Stromal cell of bone marrow (primary cell): Measurements from ENCODE around the gene MIA2.
"Not testable (repeated sequence)": the region's sequence is repeated elsewhere in the genome, so short reads cannot be mapped to it uniquely, and the experiment has no call there.

Source experiments
- DNase-seq: peaks from one replicate; pipeline ENCODE4 v3.0.0-alpha.2; 2012; ENCODE audit warnings: low read depth

MIA2 gene

GRCh38 chr14:39267608-39268005, 33.9 kb downstream of the MIA2 start:
- peak; percentile 6 for DNase-seq

- DNase-seq: no peak
Measured at GRCh38 chr14:39268393-39268792, 34.7 kb downstream of the MIA2 start.

DNA sequence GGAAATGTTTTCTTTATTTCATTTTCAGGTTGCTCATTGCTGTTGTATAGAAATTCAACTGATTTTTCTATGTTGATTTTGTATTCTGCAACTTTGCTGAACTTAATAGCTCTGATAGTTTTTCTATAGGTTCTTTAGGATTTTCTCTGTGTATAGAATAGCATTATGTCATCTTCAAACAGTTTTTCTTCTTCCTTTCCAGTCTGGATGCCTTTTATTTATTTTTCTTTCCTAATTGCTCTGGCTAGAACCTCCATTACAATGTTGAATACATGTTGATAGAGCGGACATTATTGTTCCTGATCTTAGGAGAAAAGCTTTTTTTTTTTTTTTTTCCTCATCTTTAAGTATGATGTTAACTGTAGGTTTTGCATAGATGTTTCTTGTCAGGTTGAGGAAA, 39.2 kb downstream of the MIA2 start:
- no peak for DNase-seq

DNA sequence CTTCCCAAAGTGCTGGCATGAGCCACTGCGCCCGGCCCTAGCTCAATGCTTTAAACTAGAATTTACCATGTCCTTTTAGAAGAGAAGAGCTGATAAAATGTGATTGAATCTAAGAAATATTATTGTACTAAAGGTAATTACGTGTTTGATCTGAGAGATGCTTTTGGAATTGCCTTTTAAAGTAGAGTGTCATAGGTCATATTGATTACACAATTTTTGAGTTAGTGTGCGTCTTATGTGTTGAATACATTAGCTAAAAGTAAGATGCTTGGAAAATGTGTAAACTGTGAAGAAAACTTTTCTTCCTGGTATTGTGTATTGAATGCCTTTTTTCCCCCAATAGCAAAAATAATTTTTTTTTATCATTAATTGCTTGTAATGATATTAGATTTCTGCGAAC, 41.7 kb downstream of the MIA2 start:
- DNase-seq: no peak

DNA sequence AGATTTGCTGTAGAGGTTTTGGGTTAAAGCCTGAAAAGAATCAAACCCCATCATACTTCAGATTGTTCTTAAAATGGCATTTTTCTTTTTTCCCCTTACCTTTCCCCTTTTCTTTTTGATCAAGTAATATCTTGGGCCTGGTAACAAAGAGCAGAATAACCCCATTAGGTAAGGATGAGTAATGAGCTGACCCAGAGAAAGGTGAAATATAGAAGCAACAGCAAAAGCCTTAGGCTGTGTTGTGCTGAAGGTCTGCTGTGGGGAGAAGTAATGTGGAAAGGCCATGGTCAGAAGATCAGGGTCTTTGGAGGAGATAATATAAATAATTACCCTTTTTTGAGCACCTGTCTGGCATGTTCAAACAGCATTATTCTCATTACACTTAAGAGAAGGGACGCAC, 42.3 kb downstream of the MIA2 start:
- no peak for DNase-seq

- DNase-seq: no peak
Measured at GRCh38 chr14:39276579-39277114, 42.9 kb downstream of the MIA2 start.

DNA sequence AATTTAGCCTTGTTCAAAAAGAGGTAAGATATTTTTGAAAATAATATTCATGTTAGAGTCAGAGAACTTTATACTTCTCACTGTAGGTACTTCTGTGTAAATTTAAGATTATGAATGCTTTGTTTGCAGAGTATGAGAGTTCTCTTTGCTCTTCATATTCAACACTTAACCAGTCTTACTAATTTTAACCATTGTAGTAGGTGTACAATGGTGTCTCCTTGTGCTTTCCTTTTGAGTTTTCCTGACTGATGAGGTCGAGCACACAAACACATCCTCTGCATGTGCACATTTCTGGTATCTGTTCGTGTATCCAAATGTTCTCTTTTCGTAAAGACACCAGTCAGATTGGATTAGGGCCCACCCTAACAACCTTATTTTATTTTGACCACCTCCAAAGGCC, 45.8 kb downstream of the MIA2 start:
- DNase-seq: no peak

DNA sequence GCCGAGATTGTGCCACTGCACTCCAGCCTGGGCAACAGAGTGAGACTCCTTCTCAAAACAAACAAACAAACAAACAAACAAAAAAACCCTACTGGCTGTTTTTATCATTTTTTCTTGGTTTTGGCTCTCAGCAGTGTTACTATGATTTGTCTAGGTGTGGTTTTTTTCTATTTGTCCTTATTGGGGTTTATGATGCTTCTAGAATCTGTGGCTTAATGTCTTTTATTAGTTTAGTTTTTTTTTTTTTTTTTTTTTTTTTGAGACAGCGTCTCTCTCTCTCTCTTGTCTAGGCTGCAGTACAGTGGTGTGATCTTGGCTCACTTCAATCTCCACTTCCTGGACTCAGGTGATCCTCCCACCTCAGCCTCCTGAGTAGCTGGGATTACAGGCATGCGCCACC, 47.0 kb downstream of the MIA2 start:
- not testable (repeated sequence) for DNase-seq

DNA sequence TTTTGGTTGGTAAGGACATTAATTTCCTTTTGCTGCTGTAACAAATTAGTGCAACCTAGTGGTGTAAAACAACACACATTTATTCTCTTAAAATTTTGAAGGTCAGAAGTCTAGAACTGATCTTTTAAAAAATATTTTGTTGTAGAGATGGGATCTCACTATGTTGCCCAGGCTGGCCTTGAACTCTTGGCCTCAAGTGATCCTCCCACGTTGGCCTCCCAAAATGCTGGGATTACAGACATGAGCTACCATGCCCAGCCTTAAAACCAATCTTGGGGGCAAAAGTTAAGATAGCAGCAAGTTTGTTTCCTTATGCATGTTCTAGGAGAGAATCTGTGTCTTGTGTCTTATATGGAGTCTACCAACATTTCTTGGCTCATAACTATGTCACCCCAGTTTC, 55.8 kb downstream of the MIA2 start:
- no peak for DNase-seq

DNA sequence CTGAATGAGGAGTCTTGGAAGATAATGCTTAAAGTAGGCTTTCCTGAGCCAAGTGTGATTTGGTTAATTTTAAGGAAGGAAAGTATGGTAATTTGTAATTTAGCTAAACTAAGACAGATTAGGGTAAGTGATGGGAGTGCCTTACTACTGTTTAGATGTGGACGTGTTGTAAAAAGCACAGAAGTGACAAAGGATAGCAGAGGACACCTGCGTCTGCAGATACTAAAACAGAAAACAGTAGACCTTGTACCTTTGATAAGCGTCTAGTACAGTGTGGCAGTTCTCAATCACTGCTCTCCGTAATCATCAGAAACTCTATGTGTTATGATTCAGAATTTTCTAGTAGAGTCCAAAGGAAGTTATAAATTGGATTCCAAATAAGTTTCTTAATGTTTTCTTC, 58.0 kb downstream of the MIA2 start:
- no peak for DNase-seq

DNA sequence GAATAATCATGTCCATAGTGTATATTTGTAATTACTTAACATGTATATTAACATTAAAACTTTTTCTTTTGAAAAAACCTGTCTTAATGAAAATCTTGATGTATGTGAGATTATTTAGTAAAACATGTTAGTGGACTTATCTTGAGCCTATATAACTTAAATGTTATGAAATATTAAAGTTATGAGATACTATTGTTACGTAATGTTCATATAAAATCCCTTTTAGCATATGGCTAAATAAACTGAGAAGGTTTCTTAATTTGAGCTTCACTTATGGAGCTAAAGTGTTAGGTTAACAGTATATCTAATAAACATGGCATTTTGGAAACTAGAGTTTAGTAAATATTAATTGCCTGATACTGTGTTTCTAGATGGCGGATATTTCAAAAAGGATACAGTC, 59.9 kb downstream of the MIA2 start:
- DNase-seq: no peak

DNA sequence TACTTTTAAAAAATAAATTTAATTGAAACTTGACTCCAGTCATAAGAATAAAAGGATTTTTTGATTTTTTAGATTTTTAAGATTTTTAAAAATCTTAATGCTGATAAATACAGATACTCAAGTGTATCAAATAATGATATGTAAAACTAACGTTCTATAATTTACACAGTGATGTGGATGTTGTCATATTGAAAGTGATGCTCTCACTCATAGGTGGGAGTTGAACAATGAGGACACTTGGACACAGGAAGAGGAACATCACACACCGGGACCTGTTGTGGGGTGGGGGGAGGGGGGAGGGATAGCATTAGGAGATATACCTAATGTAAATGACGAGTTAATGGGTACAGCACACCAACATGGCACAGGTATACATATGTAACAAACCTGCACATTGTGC, 66.7 kb downstream of the MIA2 start:
- not testable (repeated sequence) for DNase-seq

DNA sequence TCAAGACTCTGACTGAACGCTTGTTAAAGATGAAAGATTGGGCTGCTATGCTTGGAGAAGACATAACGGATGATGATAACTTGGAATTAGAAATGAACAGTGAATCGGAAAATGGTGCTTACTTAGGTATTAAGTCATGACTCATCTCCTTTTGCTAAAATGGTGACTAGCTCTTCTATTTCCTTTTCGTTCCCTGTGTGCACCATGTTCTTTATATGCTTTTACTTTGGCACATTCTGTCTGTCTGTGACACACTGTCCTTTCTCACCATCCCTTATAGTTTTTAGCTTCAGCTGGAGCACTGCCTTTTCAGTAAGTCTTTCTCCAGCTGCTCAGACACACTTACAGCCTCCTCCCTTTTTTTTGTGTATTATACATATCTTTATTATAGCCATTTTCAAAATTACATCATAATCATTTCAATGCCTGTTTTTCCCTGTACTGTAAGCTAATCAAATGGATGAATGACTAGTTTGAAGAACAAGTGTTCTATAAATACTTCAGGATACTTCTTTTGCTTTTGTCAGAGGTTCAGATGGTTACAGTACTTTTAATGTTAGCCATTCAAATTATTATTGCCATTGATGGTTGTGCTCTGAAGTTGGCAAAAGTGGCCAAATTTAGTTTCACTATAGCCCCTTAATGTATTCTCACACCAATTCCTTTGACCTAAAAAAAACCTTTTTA, 68.6 kb downstream of the MIA2 start:
- DNase-seq: no peak

DNA sequence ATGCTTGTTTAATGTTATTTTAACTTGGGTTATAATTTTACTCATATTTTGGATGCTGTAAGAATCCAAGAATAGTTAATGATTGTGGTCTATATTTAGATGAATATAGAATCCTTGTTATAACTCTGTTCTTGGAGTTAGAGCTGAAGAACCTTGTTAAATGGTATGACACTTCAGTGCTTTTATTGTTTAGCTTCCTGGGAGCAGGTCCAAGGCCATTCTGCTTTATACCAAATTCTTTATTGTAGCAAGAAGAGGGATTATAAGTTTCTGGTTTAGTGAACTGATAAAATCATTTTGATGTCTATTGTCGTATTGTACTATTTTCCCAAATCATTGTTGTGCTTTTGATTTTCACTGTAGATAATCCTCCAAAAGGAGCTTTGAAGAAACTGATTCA, 69.4 kb downstream of the MIA2 start:
- no peak for DNase-seq

GRCh38 chr14:39307815-39308214, 74.1 kb downstream of the MIA2 start:
- DNase-seq: no peak

DNA sequence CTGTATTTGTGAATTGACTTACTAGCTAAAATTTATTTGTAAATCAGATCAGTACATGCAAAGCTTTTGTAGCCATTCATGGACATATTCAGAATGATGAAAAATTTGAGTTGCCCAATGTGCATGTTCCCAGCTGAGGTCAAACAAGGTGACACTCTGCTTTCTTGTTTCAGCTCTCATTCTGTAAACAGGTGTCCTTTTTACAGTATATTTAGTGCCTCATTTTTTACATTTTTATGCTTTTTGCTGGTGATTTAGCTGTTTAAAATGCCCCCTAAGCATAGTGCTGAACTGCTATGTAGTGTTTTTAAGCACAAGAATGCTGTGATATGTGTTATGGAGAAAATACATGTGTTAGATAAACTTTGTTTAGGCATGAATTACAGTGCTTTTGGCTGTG, 76.3 kb downstream of the MIA2 start:
- no peak for DNase-seq

GRCh38 chr14:39315859-39316444, 82.2 kb downstream of the MIA2 start:
- no peak for DNase-seq

DNA sequence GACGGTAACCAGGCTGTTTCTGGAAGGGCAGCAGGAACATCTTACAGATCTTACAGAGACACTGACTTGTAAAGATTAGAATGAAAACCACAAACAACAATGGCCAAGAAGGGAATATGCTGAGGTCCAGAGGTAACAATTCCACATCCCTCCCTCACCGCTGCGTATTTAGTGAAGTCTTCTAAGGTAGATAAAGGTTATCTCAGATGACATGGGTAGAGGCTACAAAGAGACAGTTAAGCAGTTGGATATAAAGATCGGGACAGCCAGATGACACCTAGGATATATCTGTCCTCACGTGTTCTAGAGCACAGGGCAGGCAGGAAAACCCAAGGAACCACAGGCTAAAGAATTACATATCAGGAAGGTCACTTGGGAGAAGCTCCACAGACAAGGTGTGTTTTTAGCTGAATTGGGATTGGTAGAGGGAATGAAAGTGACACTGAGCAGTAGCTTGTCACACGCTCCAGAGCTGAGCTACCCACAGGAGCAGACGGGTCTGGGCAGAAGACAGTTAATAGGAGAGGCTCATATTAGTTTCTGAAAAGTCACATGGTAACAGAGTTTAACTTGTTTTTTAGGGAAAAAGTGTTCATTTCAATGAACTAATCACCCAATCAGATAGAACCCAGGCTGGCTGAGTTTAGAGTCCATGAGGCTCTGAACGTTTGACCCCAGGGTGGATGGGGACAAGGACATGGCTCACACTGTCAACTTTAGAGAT, 83.3 kb downstream of the MIA2 start:
- no peak for DNase-seq

GRCh38 chr14:39318574-39318973, 84.9 kb downstream of the MIA2 start:
- DNase-seq: no peak

- no peak for DNase-seq
Measured at GRCh38 chr14:39319381-39319780, 85.7 kb downstream of the MIA2 start.

GRCh38 chr14:39320318-39320717, 86.6 kb downstream of the MIA2 start:
- DNase-seq: peak; percentile 12

DNA sequence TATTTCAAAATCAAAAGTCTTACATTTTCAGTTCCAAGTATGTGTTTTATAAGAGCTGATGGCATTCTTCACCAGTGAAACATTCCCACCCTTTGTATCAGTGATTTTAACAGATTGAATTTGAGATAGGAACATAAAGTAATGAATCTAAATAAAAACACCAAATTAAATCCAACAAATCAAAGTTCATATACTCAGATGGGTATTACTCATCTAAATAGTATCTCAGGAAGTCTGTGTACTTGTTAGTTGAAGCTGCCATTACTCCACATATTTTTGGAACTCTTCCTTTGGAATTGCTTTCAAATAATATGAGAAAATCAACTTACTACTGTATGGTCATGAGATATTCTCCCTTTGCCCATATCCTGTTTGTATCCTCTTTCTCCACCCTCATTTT, 89.1 kb downstream of the MIA2 start:
- DNase-seq: peak; percentile 3

DNA sequence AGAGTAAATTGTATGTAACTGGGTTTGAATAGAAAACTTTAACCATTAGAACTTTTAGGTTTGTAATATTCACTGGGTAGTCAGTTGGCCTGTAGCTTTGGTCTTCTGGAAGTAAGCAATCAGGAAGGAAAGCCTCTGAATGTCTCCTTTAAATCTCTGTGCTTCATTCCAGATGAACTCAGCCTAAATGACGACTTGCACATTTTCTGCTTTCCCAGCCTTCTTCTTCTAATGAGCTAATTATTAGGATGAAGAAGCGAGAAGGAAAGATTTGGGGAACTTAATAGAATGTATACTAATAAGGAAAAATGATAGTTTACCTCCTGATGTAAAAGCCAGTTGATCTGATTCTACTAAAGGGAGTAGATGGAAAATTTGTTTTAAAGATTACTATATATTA, 90.4 kb downstream of the MIA2 start:
- DNase-seq: no peak
